ENCODE results near the gene ADAM33.

The ADAM33 gene

DNA sequence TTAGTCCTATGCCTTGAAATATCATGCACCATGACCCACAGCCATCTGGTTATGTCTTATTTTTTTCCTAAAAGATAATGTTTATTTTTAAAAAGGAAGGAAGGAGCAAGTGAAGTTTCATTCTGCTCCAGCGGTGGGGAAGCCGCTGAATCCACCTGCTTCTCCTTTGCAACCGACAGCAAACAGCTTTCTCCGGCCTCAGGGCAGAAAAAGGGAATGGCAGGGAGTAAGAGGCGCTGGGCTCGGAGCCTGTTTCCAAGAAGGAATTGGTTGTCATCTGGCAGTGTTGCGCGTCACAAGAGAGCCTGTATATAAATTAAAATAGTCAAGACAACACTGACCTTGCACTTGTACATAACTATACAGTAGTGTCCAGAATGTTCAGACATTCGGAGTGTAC lies 32.9 kb downstream of the ADAM33 start:
- no peak for DNase-seq (ENCODE audit: low read depth in 3 of 3)

DNA sequence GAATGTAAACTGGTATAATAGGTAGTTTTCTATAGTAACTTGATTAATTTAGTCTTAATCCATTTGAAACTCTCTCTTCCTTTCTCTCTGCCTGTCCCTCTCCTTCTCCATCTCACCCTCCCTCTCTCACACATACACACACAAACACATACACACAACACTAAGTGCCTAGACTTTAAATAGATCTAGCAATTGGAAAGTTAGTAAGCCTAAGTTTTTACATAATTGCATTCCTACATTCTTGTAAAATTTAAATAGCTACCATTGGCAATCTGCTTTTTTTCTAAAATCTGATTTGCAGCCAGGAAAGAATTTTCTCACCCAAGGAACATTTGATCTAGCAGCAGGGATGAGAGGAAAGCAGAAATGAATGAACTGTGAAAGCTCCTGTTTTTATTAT lies 34.3 kb downstream of the ADAM33 start:
- DNase-seq (ENCODE audit: low read depth in 3 of 3): no peak

DNA sequence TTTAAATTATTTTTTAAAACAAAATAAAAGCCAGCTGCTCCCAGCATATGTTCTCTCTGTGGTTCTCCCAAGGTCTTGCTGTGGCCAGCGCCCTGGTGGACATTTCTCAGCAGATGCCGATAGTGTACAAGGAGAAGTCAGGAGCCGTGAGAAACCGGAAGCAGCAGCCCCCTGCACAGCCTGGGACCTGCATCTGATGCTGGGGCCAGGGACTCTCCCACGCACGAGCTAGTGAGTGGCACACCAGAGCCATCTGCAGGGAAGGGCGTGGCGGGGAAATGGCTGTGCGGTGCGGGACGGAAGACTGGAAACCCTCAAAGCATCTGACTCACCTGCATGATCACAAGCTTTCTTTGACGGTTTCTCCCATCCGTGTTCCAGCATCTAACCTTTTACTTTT lies 35.2 kb downstream of the ADAM33 start:
- DNase-seq (ENCODE audit: low read depth in 3 of 3): no peak

DNA sequence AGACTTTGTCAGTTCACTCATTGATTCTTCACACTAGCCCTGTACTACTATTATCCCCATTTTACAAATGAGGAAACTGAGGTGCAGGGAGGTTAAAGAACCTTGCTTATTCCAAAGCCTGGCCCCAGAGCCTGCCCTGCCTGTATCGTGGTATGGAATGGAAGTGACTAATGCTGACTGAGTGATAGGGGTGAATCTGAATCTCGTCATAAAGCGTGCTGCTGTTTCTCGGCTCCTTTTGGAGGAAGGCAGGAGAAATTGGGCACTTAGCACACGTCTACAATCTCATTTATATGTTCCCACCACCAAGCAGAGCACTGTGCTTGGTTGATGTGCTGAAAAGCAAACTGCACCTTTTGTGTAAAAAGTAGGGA lies 35.8 kb downstream of the ADAM33 start:
- DNase-seq (ENCODE audit: low read depth in 3 of 3): no peak

DNA sequence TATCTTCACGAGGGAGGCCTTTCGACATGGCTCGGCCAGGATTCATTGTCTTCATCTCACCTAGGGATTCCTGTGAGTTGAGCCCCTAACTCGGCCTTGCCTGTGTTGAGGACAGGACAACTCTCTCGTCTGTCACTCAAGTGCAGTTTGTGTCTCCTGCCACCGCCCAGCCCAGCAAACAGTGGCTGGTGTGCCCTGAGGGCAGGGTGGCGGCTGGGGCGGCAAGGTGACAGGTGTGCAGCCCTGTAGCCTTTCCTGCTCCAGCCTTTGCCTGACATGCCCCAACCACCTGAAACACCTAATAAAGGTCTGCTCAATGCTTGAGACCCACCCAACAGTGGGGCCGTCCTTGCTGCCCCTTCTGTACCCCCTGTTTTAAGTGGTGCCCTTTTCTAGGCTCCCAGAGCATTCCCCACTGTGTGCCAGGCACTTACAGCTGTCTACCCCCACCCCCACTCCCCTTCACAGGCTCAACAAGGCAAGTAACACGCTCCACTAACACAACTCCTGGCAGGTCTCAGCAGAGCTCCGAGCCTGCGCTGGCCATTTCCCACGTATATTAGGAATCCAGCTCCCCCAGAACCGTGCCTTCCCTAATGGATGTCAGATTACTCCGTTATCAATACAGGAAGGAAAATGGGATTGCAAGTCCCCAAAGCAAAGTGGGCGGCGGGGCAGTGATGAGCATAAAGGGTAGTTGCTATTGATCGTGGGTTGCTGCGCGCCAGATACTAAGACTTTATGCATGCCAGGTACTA lies 36.3 kb downstream of the ADAM33 start:
- no peak for DNase-seq (ENCODE audit: low read depth in 3 of 3)

DNA sequence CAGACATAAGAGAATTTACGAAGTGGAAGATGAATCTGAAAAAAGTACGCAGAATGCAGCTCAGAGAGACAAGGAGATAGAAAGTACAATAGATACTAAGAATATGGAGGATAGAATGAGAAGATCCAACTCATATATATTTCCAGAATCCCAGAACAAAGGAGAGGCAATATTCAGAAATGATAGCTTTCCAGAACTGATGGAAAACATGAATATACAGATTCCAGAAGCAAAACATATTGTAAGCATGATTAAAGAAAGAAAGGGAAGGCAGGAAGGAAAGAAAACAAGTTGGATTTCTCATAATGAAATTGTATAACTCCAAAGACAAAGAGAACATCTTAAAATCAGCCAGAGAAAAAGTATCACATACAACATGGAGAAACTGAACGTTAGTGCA lies 41.6 kb downstream of the ADAM33 start:
- DNase-seq (ENCODE audit: low read depth in 3 of 3): no peak

- DNase-seq (ENCODE audit: low read depth in 3 of 3): no peak
Measured at GRCh38 chr20:3635346-3635745, 46.5 kb downstream of the ADAM33 start.

DNA sequence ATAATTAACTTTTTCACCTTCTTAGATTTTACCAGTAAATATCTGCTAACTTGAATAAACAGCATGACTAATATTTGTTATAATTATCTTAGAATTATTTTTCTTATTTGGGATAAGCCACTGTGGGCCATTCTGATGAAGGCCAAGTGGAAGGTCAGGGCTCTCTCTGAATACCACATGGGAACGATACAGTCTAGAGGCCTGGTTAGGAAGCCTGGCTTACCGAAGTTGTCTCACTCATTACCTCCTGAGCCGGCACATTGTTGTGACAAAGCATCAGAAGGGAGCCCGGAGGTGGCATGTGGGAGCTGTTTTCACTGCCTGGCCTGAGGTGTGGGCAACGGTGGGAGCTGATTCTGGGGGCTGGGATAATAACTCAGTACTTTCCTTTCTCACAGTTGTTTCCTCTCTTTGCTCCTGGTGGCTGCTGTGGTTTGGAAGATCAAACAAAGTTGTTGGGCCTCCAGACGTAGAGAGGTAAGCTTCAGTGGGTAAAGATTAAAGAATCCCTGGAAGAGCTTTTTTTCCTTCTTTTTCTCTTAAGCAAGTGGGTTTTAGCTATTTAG lies 47.8 kb downstream of the ADAM33 start:
- no peak for DNase-seq (ENCODE audit: low read depth in 3 of 3)

DNA sequence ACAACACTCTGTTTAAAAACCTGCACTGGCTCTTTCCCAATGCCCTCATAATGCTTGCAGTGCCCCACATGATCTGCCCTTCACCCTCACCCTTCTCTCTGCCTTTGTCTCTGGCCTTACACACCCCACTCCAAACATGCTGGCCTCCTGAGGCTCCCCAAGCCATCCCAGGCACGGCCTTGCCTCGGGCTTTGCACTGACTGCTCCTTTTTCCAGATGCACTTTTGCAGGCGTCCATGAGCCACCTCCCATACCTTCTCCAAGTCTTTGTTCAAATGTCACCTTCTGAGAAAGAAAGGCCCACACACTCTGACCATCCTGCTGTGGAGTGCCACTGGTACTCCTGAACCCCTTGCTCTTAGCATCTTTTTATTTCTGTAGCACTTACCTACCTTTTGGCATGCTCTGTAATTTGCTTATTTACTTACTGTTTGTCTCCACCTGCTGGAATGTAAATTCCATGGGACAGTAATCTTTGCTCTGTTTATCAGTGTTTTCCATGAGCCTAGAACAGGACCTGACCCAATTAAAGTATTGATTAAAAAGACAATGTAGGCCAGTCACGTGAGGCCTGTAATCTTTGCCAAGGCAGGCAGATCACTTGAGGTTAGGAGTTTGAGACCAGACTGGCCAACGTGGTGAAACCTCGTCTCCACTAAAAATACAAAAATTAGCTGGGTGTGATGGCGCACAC lies 49.4 kb downstream of the ADAM33 start:
- no peak for DNase-seq (ENCODE audit: low read depth in 3 of 3)

DNA sequence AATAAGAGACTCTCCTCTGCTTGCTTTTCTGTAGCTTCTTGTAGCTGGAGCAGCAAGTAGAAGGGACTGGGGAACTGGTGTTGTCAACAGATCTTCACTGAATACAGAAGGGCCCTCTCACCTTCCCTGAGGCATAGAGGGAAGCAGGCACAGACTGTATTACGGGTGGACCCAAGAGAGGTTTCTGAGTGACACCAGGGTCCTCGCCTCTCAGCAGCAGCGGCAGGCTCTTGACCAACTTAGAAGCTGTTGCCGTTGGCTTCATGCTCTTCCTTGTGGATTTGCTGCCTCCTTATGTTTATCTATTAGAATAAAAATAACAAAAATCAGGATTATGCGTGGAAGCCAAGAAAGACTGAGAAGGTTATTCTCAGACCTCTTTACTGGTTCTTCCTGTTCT lies 50.3 kb downstream of the ADAM33 start:
- DNase-seq (ENCODE audit: low read depth in 3 of 3): no peak

- DNase-seq (ENCODE audit: low read depth in 3 of 3): no peak
Measured at GRCh38 chr20:3630429-3630828, 51.4 kb downstream of the ADAM33 start.

DNA sequence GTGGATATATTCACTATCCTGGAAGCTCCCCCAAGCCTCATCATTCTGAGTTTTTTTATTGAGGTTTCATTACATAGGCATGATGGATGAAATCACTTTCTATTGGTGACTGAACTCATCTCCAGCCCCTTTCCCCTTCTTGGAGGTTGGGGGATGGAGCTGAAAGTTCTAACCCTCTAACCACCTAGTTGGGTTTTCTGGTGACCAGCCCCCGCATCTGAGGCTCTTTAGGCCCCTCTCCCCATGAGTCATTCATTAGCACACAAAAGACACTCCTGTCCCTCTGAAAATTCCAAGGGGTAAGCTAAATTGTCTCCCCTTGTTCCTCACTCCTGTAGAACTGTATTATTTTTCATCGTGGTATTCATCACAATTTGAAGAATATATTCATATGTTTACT lies 51.9 kb downstream of the ADAM33 start:
- DNase-seq (ENCODE audit: low read depth in 3 of 3): no peak

- no peak for DNase-seq (ENCODE audit: low read depth in 3 of 3)
Measured at GRCh38 chr20:3628502-3629314, 53.1 kb downstream of the ADAM33 start.

DNA sequence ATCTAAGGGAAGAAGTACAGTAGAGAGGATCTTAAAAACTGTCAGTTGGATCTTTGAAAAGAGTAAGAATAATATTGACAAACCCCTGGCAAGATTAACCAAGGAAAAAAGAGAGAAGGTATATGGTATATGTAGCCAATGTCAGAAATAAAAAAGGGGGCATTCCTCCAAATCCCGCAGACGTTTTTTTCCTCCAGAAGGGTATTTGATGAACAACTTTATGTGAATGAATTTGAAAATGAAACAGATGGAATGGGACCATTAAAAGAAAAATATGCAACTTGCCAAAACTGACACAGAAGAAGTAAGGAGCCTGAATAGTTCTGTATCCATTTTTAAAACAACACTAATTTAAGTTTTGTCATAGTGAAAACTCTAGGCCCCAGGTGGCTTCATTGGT lies 54.3 kb downstream of the ADAM33 start:
- no peak for DNase-seq (ENCODE audit: low read depth in 3 of 3)

- DNase-seq (ENCODE audit: low read depth in 3 of 3): no peak
Measured at GRCh38 chr20:3622406-3622805, 59.4 kb downstream of the ADAM33 start.

- no peak for DNase-seq (ENCODE audit: low read depth in 3 of 3)
Measured at GRCh38 chr20:3621111-3621510, 60.7 kb downstream of the ADAM33 start.

Measured in stimulated activated CD4-positive, alpha-beta T cell treated with anti-CD3 and anti-CD28 coated beads, TNF-alpha, amount 100 ng/mL, for 24 hours (primary cell).